NB4 (cell line): ENCODE data around the gene SFMBT2.

Experiments used
- POLR2A ChIP-seq: IDR thresholded peaks from 2 replicates; pipeline ENCODE4 v1.6.1; 2011; ENCODE audit warnings: mild to moderate bottlenecking; ENCODE audit not compliant: insufficient read length; ENCODE audit errors: extremely low read depth
- TF ChIP-seq, protein P1 (sequence below): IDR thresholded peaks from 2 replicates; pipeline ENCODE4 v1.6.1; 2011; ENCODE audit warnings: low read depth, low read length
- TF ChIP-seq, protein P2 (sequence below): IDR thresholded peaks from one replicate; pipeline ENCODE4 v1.5.1; 2012; ENCODE audit warnings: low read depth, low read length

DNA sequence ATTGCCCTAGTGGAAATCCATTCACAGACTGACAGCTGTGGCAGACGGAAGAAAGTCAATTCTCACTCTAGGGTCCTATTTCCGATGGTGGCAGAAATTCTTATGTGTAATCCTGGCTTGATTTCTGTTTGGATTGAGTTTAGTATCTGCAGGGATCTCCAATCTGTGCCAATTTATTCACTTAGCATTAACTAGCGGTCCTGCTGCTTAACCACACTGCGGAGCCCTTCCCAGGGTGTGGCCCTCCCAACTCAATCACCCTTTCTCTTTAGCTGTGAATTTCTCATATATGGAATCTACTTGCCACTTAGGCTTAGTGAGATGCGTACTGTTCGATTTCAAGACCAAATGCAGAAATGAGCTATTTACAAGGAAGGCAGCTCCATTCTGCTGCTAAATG lies 215.7 kb downstream of the SFMBT2 start:
- TF ChIP-seq, protein P1, sequence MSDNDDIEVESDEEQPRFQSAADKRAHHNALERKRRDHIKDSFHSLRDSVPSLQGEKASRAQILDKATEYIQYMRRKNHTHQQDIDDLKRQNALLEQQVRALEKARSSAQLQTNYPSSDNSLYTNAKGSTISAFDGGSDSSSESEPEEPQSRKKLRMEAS = no peak
- TF ChIP-seq, protein P2, sequence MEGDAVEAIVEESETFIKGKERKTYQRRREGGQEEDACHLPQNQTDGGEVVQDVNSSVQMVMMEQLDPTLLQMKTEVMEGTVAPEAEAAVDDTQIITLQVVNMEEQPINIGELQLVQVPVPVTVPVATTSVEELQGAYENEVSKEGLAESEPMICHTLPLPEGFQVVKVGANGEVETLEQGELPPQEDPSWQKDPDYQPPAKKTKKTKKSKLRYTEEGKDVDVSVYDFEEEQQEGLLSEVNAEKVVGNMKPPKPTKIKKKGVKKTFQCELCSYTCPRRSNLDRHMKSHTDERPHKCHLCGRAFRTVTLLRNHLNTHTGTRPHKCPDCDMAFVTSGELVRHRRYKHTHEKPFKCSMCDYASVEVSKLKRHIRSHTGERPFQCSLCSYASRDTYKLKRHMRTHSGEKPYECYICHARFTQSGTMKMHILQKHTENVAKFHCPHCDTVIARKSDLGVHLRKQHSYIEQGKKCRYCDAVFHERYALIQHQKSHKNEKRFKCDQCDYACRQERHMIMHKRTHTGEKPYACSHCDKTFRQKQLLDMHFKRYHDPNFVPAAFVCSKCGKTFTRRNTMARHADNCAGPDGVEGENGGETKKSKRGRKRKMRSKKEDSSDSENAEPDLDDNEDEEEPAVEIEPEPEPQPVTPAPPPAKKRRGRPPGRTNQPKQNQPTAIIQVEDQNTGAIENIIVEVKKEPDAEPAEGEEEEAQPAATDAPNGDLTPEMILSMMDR = no peak
- no peak for TF ChIP-seq POLR2A
